Mesothelial cell of epicardium (in vitro differentiated cells): Measurements from ENCODE around the gene MYH11. TPM values are rescaled to one million over a fixed set of nuclear protein-coding genes. Genes with fewer than 3 reads are reported as not detected.

Source experiments
- DNase-seq, 2 experiments: peaks; one replicate each; pipeline ENCODE4 v3.0.0; 2021; ENCODE audit warnings: low spot score in 2 of 2; ENCODE audit not compliant: unreplicated experiment in 2 of 2
- H3K27ac Mint-ChIP-seq: 2 replicates; pipeline ENCODE4 v1.8.0; 2021; ENCODE audit warnings: mixed read lengths
- H3K27me3 Mint-ChIP-seq: 2 replicates; pipeline ENCODE4 v1.8.0; 2021; ENCODE audit warnings: low read depth, mixed read lengths
- H3K36me3 Mint-ChIP-seq: 2 replicates; pipeline ENCODE4 v1.8.0; 2021; ENCODE audit warnings: mixed read lengths
- H3K4me1 Mint-ChIP-seq: 2 replicates; pipeline ENCODE4 v1.8.0; 2021; ENCODE audit warnings: mixed read lengths
- H3K4me3 Mint-ChIP-seq: 2 replicates; pipeline ENCODE4 v1.8.0; 2021; ENCODE audit warnings: mild to moderate bottlenecking, moderate library complexity, mixed read lengths
- H3K9me3 Mint-ChIP-seq: 2 replicates; pipeline ENCODE4 v1.8.0; 2021; ENCODE audit warnings: mixed read lengths
- total RNA-seq: library from RNA; stranded (reverse); gene quantifications from 3 replicates; pipeline ENCODE4 v1.2.1, GENCODE V29; 2021
- TF ChIP-seq, protein P1 (sequence below): fragments of 200-600 bp; sonication (generic); IDR thresholded peaks from one replicate; pipeline ENCODE4 v1.5.0; 2021; ENCODE audit warnings: antibody characterized with exemption; ENCODE audit not compliant: unreplicated experiment

Gene MYH11
- total RNA-seq, 1 donor from 2014 or later = 0.58 TPM

DNA sequence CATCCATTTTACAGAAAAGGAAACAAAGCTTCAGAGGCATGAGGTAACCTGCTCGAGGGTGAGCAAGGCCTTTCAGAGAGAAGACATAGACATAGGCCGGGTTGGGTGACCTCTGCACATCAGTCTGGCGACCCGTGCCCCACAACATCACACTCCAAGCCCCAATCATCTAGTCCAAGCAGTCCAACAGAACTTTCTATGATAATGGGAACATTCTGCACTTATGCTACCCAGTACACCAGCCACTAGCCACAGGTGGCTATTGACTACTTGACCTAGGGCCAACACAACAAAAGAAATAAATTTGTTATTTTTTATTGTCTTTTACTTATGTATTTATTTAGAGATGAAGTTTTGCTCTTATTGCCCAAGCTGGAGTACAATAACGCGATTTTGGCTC, 20.8 kb downstream of the MYH11 start:
- Mint-ChIP-seq H3K36me3 (no peaks in the 10 kb centered on the region), H3K4me1 (no peaks in the 10 kb centered on the region), H3K27me3 (peaks cover 29% of the 10 kb centered on the region), H3K9me3 (no peaks in the 10 kb centered on the region), H3K4me3 (no peak overlapping the region), H3K27ac (no peak overlapping the region)
- TF ChIP-seq, protein P1, sequence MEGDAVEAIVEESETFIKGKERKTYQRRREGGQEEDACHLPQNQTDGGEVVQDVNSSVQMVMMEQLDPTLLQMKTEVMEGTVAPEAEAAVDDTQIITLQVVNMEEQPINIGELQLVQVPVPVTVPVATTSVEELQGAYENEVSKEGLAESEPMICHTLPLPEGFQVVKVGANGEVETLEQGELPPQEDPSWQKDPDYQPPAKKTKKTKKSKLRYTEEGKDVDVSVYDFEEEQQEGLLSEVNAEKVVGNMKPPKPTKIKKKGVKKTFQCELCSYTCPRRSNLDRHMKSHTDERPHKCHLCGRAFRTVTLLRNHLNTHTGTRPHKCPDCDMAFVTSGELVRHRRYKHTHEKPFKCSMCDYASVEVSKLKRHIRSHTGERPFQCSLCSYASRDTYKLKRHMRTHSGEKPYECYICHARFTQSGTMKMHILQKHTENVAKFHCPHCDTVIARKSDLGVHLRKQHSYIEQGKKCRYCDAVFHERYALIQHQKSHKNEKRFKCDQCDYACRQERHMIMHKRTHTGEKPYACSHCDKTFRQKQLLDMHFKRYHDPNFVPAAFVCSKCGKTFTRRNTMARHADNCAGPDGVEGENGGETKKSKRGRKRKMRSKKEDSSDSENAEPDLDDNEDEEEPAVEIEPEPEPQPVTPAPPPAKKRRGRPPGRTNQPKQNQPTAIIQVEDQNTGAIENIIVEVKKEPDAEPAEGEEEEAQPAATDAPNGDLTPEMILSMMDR = no peak
- DNase-seq = no peak

DNA sequence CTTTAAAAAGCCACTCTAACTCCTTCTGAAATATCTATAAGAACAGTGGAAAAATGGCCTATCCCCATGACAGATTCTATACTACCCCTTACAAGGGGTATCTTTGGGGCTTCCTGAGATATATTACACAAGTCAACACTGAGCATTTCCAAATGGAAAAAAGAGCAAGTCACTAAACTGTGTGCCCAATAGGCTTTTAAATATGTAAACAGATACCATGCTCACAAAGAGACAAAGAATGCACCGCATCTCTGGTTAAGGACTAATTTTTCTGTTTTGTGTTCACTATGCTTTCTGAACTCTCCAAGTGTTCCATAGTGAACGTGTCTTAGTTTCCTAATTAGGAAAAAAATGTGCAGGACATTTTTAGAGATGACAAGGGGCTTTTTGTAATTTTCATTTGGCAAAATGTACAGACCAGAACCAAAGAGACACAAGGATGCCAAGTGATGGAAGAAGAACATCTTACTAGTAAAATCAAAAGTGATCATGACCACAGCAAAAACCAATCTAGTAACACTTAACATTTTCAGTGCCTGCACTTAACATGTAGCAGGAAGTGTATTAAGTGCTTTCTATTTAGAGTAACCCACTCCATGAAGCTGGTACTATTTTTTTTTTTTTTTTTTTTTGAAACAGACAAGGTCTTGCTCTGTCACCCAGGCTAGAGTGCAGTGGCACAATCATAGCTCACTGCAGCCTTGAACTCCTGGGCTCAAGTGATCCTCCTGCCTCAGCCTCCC, 21.5 kb downstream of the MYH11 start:
- no peak for DNase-seq
- Mint-ChIP-seq H3K9me3 (no peaks in the 10 kb centered on the region), H3K4me3 (no peak overlapping the region), H3K27me3 (peaks cover 28% of the 10 kb centered on the region), H3K4me1 (no peaks in the 10 kb centered on the region), H3K36me3 (no peaks in the 10 kb centered on the region), H3K27ac (no peak overlapping the region)
- TF ChIP-seq, protein P1 = no peak

DNA sequence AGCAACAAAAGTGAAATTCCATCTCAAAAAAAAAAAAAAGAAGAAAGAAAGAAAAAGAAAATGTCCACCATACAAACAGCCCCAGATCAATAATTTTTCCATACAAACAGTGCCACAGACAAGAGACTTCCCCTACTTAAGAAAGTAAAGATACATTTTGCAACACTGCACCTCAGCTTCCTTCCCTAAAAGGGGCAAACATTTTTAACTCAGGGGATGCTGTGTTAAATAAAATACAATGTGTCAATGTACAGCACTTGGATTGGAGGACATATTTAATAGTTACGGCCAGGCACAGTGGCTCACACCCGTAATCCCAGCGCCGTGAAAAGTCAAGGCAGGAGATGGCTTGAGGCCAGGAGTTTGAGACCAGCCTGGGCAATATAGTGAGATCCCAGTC, 22.3 kb downstream of the MYH11 start:
- TF ChIP-seq, protein P1 = no peak
- Mint-ChIP-seq H3K27me3 (peaks cover 26% of the 10 kb centered on the region), H3K9me3 (no peaks in the 10 kb centered on the region), H3K36me3 (no peaks in the 10 kb centered on the region), H3K4me3 (no peak overlapping the region), H3K4me1 (no peaks in the 10 kb centered on the region), H3K27ac (no peak overlapping the region)
- DNase-seq = no peak

DNA sequence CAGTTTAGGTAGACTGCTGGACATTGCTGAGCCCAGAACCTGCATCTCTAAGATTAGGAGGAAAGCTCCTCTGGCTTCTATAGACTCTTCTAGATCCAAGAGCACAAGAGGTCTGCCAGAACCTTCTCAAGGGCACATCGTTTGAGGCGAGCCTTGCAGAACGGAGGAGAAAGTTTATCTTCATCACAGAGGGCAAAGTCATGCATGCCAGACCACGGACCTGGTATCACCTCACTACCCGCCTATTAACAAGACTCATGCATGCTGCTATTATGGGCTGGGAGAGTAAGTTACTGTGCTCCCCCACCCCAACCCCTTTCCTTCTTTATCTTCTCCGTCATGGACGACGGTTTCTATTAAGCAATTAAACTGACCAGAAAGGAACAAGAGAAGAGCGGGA, 23.3 kb downstream of the MYH11 start:
- TF ChIP-seq, protein P1 = no peak
- H3K27me3 Mint-ChIP-seq = peaks cover 30% of the 10 kb centered on the region
- H3K4me1 Mint-ChIP-seq = no peaks in the 10 kb centered on the region
- no peak overlapping the region for H3K4me3 Mint-ChIP-seq
- no peaks in the 10 kb centered on the region for H3K36me3 Mint-ChIP-seq
- H3K27ac Mint-ChIP-seq = no peak overlapping the region
- no peak for DNase-seq
- no peaks in the 10 kb centered on the region for H3K9me3 Mint-ChIP-seq

DNA sequence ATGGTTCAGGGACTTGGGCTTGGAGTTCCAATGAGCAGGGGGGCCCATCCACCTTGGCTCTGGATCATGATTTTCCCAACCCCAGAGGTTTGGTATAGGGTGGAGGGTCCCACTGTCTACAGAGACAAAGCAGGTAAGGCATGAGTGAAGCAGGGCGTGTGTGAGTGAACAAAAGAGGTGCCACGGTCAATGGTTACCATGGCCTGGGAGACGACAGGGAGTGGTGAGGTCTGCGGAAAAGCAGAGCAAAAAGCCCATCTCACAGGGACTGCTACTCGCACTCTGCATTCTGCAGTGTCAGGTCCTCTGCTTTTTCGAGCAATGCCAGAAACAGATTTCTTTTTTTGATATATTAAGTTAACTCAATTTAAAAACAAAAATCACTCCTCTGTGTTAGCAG, 24.6 kb downstream of the MYH11 start:
- TF ChIP-seq, protein P1 = no peak
- Mint-ChIP-seq H3K36me3 (no peaks in the 10 kb centered on the region), H3K27me3 (peaks cover 22% of the 10 kb centered on the region), H3K4me1 (no peaks in the 10 kb centered on the region), H3K4me3 (no peak overlapping the region), H3K27ac (no peak overlapping the region), H3K9me3 (no peaks in the 10 kb centered on the region)
- no peak for DNase-seq
